PFSK-1 (cell line): Measurements from ENCODE around the gene POLA1.

Source experiments
- FOXP2 ChIP-seq: optimal IDR thresholded peaks from 2 replicates; pipeline ENCODE3; 2011; ENCODE audit warnings: borderline replicate concordance, control low read depth, inconsistent platforms; ENCODE audit not compliant: insufficient read depth; ENCODE audit errors: extremely low read length, extremely low read depth
- POLR2AphosphoS5 ChIP-seq: IDR thresholded peaks from 2 replicates; pipeline ENCODE4 v1.6.1; 2012; ENCODE audit warnings: low read depth, mild to moderate bottlenecking, control low read depth, low read length, moderate library complexity
- REST ChIP-seq, 2 experiments: IDR thresholded peaks; 2 replicates each; pipeline versions ENCODE4 v1.6.1 to v1.8.0; 2011 to 2012; ENCODE audit warnings: low read depth in 2 of 2, low read length in 2 of 2, control low read depth in 1 of 2, inconsistent platforms in 1 of 2, mild to moderate bottlenecking in 1 of 2, moderate library complexity in 1 of 2; ENCODE audit not compliant: insufficient read depth in 1 of 2
- SIN3A ChIP-seq: IDR thresholded peaks from 2 replicates; pipeline ENCODE4 v1.6.1; 2012; ENCODE audit warnings: mild to moderate bottlenecking, low read length, moderate library complexity, borderline replicate concordance; ENCODE audit not compliant: insufficient read depth
- TAF1 ChIP-seq: IDR thresholded peaks from 2 replicates; pipeline ENCODE4 v1.6.1; 2012; ENCODE audit warnings: low read length, control low read depth, borderline replicate concordance; ENCODE audit not compliant: insufficient read depth

The POLA1 gene

DNA sequence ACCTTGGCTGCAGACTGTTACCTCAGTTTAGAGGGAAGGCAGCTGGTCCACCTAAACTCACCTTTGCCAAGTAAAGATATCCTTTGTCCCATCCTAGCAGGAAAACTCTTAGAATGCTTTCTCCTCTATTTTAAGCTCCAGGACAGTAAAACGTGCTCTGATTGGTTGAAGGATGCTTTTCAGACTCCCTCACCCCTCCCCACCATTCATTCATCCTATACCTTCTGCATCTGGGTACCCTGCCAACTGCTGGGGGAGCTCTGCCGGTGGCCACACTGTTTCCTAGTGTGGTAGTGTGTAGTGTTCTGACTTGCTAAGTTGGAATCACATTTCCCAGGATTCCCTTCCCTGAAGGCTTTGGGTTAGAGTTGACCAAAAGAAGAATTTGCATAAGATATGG is 20.3 kb upstream of the POLA1 start:
- no peak for TF ChIP-seq SIN3A
- no peak for TF ChIP-seq POLR2AphosphoS5
- TF ChIP-seq TAF1 = no peak
- TF ChIP-seq REST (IDR thresholded peaks at IDR 0.05; ENCODE audit: insufficient read depth in 1 of 2, low read depth in 2 of 2, low read length in 2 of 2) = no peak
- no peak for TF ChIP-seq FOXP2

DNA sequence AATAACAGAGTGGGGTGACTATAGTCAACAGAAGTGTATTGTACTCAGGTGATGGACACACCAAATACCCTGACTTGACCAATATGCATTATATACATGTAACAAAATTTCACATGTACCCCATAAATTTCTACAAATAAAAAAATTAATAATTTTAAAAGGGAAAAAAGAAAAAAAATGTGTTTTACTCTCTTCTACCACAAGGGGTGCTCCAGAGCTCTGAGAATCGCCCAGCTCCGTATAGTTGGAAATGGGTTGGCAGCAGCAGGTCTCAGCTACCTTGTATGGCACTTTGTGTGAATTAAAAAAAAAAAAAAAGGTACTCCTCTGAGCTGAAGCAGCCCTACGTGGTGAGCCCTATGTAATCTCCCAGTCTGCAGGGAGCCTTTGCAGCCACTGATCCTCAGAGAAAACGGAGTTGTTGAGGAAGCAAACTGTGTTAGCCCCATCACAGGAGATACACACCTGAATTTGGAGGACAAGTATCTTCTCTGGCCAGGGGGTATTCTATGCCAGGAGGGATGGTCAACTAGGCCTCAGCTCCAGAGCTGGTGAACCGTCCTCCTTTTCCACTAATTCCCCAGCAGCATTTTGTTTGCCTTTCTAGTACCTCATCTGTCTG is 17.2 kb upstream of the POLA1 start:
- no peak for TF ChIP-seq POLR2AphosphoS5
- TF ChIP-seq SIN3A = no peak
- no peak for TF ChIP-seq TAF1
- no peak for TF ChIP-seq REST (IDR thresholded peaks at IDR 0.05; ENCODE audit: insufficient read depth in 1 of 2, low read depth in 2 of 2, low read length in 2 of 2)
- no peak for TF ChIP-seq FOXP2

DNA sequence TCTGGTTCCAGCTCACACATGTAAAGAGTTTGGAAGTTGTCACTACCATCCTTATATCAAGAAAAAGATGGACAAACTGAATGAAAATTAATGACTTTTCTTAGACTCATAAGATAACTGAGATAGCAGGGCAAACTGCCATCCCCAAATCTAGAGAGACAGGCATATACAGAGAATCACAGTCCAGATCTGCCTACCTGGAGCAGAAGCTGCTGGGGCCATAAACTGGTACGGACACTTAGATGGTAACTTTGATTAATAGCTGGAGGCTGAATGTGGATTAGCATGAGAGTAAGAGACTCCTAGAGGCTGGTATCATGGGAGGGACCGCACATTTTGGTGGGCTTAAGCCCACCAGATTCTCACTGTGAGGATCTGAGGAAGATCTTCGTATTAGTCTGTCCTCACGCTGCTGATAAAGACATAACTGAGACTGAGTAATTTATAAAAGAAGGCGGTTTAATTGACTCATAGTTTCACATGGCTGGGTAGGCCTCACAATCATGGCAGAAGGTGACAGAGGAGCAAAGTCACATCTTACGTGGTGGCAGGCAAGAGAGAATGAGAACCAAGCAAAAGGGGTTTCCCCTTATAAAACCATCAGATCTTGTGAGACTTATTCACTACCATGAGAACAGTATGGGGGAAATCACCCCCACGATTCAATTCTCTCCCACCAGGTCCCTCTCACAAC is 10.8 kb upstream of the POLA1 start:
- TF ChIP-seq REST (IDR thresholded peaks at IDR 0.05; ENCODE audit: insufficient read depth in 1 of 2, low read depth in 2 of 2, low read length in 2 of 2) (no peak), SIN3A (no peak), POLR2AphosphoS5 (no peak), FOXP2 (no peak), TAF1 (no peak)

- TF ChIP-seq SIN3A (no peak), TAF1 (no peak), REST (IDR thresholded peaks at IDR 0.05; ENCODE audit: insufficient read depth in 1 of 2, low read depth in 2 of 2, low read length in 2 of 2) (no peak), FOXP2 (no peak), POLR2AphosphoS5 (no peak)
These were observed 9.7 kb upstream of the POLA1 start for GRCh38 chrX:24684048-24684447.
